IMR-90 (cell line): ENCODE results near the gene SERPINE2. TPM values are rescaled to one million over a fixed set of nuclear protein-coding genes. Genes with fewer than 3 reads are reported as not detected.

Experiments used
- ATAC-seq: fragments of 200-7000 bp; cut with Tn5 transposase; 2 replicates; pipeline ENCODE4 v1.9.1; 2020; ENCODE audit warnings: low read depth, mild to moderate bottlenecking, moderate library complexity
- BruUV-seq: library from RNA; stranded (reverse); fragments of 400-500 nt; replicated peaks from 2 replicates; lab custom pipeline; 2021; lab: Mats Ljungman, UMichigan
- CTCF ChIA-PET: fragments of 300-600 bp; formaldehyde crosslinking; extraction: SDS; loops from one replicate; lab custom pipeline; 2021; ENCODE audit warnings: antibody characterized with exemption; lab: Yijun Ruan, JAX
- POLR2A ChIA-PET: fragments of 300-600 bp; sonication (Branson Sonifier 250); formaldehyde crosslinking; loops from one replicate; lab custom pipeline; 2022; ENCODE audit warnings: antibody characterized with exemption; ENCODE audit not compliant: unreplicated experiment; lab: Charles Lee
- DNase-seq: peaks from one replicate; pipeline ENCODE4 v3.0.0; 2013
- H2AFZ ChIP-seq: replicated peaks from 2 replicates; pipeline ENCODE3; 2013; ENCODE audit warnings: low read length, mild to moderate bottlenecking; ENCODE audit not compliant: poor library complexity
- H2AK5ac ChIP-seq: 2 replicates; pipeline ENCODE4 v1.6.1; 2013; ENCODE audit warnings: low read depth, low read length, inconsistent platforms
- H2AK9ac ChIP-seq: replicated peaks from 2 replicates; pipeline ENCODE3; 2013; ENCODE audit warnings: mild to moderate bottlenecking, low read depth, low read length, moderate library complexity; ENCODE audit not compliant: poor library complexity
- H2BK120ac ChIP-seq: 2 replicates; pipeline ENCODE4 v1.6.1; 2013; ENCODE audit warnings: low read depth, low read length, inconsistent platforms
- H2BK15ac ChIP-seq: 3 replicates; pipeline ENCODE4 v1.6.1; 2013; ENCODE audit warnings: low read depth, low read length, inconsistent platforms
- H2BK20ac ChIP-seq: 2 replicates; pipeline ENCODE4 v1.6.1; 2013; ENCODE audit warnings: low read depth, mild to moderate bottlenecking, inconsistent platforms, low read length, moderate library complexity
- H2BK5ac ChIP-seq: 2 replicates; pipeline ENCODE4 v1.6.1; 2013; ENCODE audit warnings: mild to moderate bottlenecking, low read depth, low read length, inconsistent platforms; ENCODE audit not compliant: poor library complexity, severe bottlenecking
- H3K14ac ChIP-seq: replicated peaks from 2 replicates; pipeline ENCODE4 v1.6.1; 2013; ENCODE audit warnings: low read depth, low read length, inconsistent platforms
- H3K18ac ChIP-seq: 2 replicates; pipeline ENCODE4 v1.6.1; 2013; ENCODE audit warnings: low read depth, low read length, control low read depth
- H3K23ac ChIP-seq: 2 replicates; pipeline ENCODE4 v1.6.1; 2013; ENCODE audit warnings: low read depth, low read length, inconsistent platforms
- H3K27ac ChIP-seq: 2 replicates; pipeline ENCODE4 v1.5.1; 2013; ENCODE audit warnings: mild to moderate bottlenecking, control low read depth, low read length; ENCODE audit not compliant: insufficient read depth
- H3K27me3 ChIP-seq: 2 replicates; pipeline ENCODE4 v1.6.1; 2013; ENCODE audit warnings: low read length; ENCODE audit not compliant: control insufficient read depth, insufficient read depth
- H3K36me3 ChIP-seq: 2 replicates; pipeline ENCODE4 v1.6.1; 2013; ENCODE audit warnings: low read length, mixed read lengths; ENCODE audit not compliant: control insufficient read depth, insufficient read depth
- H3K4ac ChIP-seq: 2 replicates; pipeline ENCODE4 v1.6.1; 2013; ENCODE audit warnings: low read depth, low read length, inconsistent platforms
- H3K4me1 ChIP-seq: 2 replicates; pipeline ENCODE4 v1.6.1; 2013; ENCODE audit warnings: low read length, mixed read lengths; ENCODE audit not compliant: control insufficient read depth, insufficient read depth
- H3K4me2 ChIP-seq: 2 replicates; pipeline ENCODE4 v1.6.1; 2013; ENCODE audit warnings: low read depth, mild to moderate bottlenecking, control low read depth, low read length, moderate library complexity
- H3K4me3 ChIP-seq: 2 replicates; pipeline ENCODE4 v1.5.1; 2013; ENCODE audit warnings: low read depth, mild to moderate bottlenecking, control low read depth, low read length, moderate library complexity; ENCODE audit not compliant: insufficient read depth
- H3K56ac ChIP-seq: 2 replicates; pipeline ENCODE4 v1.6.1; 2013; ENCODE audit warnings: low read length, inconsistent platforms; ENCODE audit not compliant: insufficient read depth; ENCODE audit errors: extremely low read depth
- H3K79me1 ChIP-seq, 2 experiments: 2 replicates each; pipeline ENCODE4 v1.6.1; 2013; ENCODE audit warnings: low read length in 2 of 2, inconsistent platforms in 1 of 2, low read depth in 1 of 2
- H3K9ac ChIP-seq: 2 replicates; pipeline ENCODE4 v1.6.1; 2013; ENCODE audit warnings: low read depth, low read length, control low read depth
- H3K9me1 ChIP-seq: 2 replicates; pipeline ENCODE4 v1.6.1; 2013; ENCODE audit warnings: low read length, inconsistent platforms; ENCODE audit not compliant: insufficient read depth
- H3K9me3 ChIP-seq: 2 replicates; pipeline ENCODE4 v1.6.1; 2013; ENCODE audit warnings: low read length; ENCODE audit not compliant: control insufficient read depth, insufficient read depth
- H4K20me1 ChIP-seq: 2 replicates; pipeline ENCODE4 v1.6.1; 2013; ENCODE audit warnings: low read length, inconsistent platforms; ENCODE audit not compliant: insufficient read depth
- H4K5ac ChIP-seq: 2 replicates; pipeline ENCODE4 v1.6.1; 2013; ENCODE audit warnings: mild to moderate bottlenecking, low read depth, low read length, control low read depth
- H4K8ac ChIP-seq, 2 experiments: 2 replicates each; pipeline ENCODE4 v1.6.1; 2013; ENCODE audit warnings: low read depth in 2 of 2, low read length in 2 of 2, control low read depth in 1 of 2, inconsistent platforms in 1 of 2
- H4K91ac ChIP-seq: 2 replicates; pipeline ENCODE4 v1.6.1; 2013; ENCODE audit warnings: low read depth, low read length, inconsistent platforms; ENCODE audit not compliant: insufficient read depth
- CHD1 ChIP-seq: IDR thresholded peaks from 2 replicates; pipeline ENCODE4 v1.6.1; 2012; ENCODE audit warnings: low read depth, low read length, improper control_type of control experiment
- CTCF ChIP-seq: conservative IDR thresholded peaks from 2 replicates; pipeline ENCODE4 v1.5.1; 2012; ENCODE audit warnings: mild to moderate bottlenecking, low read depth, low read length, improper control_type of control experiment
- ELK1 ChIP-seq: fragments of 150-350 bp; IDR thresholded peaks from 2 replicates; pipeline ENCODE4 v1.6.1; 2016; ENCODE audit warnings: low read depth, mild to moderate bottlenecking, low read length, moderate library complexity, borderline replicate concordance
- FOS ChIP-seq: fragments of 150-350 bp; IDR thresholded peaks from 2 replicates; pipeline ENCODE4 v1.6.1; 2016; ENCODE audit warnings: low read depth, low read length
- MAZ ChIP-seq: IDR thresholded peaks from 2 replicates; pipeline ENCODE4 v1.6.1; 2012; ENCODE audit warnings: low read depth, mild to moderate bottlenecking, low read length, improper control_type of control experiment, moderate library complexity, borderline replicate concordance
- MXI1 ChIP-seq: IDR thresholded peaks from 2 replicates; pipeline ENCODE4 v1.6.1; 2012; ENCODE audit warnings: low read depth, mild to moderate bottlenecking, low read length, moderate library complexity, borderline replicate concordance
- NFE2L2 ChIP-seq: fragments of 150-350 bp; IDR thresholded peaks from 2 replicates; pipeline ENCODE4 v1.6.1; 2016; ENCODE audit warnings: low read depth, mild to moderate bottlenecking, low read length
- POLR2A ChIP-seq: IDR thresholded peaks from 2 replicates; pipeline ENCODE4 v1.6.1; 2012; ENCODE audit warnings: mild to moderate bottlenecking, low read depth, low read length
- RAD21 ChIP-seq: IDR thresholded peaks from 2 replicates; pipeline ENCODE4 v1.6.1; 2012; ENCODE audit warnings: low read length, improper control_type of control experiment
- RCOR1 ChIP-seq: IDR thresholded peaks from 2 replicates; pipeline ENCODE4 v1.6.1; 2012; ENCODE audit warnings: mild to moderate bottlenecking, low read length, improper control_type of control experiment; ENCODE audit not compliant: insufficient replicate concordance
- RFX5 ChIP-seq: IDR thresholded peaks from 2 replicates; pipeline ENCODE4 v1.8.0; 2012; ENCODE audit warnings: low read depth, mild to moderate bottlenecking, low read length, moderate library complexity
- SMC3 ChIP-seq: fragments of 150-350 bp; IDR thresholded peaks from 2 replicates; pipeline ENCODE4 v1.6.1; 2016; ENCODE audit warnings: low read depth, mild to moderate bottlenecking, antibody characterized with exemption, low read length, moderate library complexity
- USF2 ChIP-seq: fragments of 150-350 bp; IDR thresholded peaks from 2 replicates; pipeline ENCODE4 v1.6.1; 2017; ENCODE audit warnings: mild to moderate bottlenecking, antibody characterized with exemption, low read length, low read depth
- WGBS, 2 experiments: methylation state at CpG; one replicate each; pipeline versions ENCODE4 v1.1.5 to v1.1.7; 2013; ENCODE audit warnings: missing lambda C conversion rate in 2 of 2; ENCODE audit not compliant: insufficient read length in 1 of 2; ENCODE audit errors: extremely low coverage in 2 of 2; 5-methylcytosine and 5-hydroxymethylcytosine counted together
- dilution Hi-C: fragments of 300-500 bp; cut with HindIII; formaldehyde crosslinking; loops from one replicate; pipeline ENCODE4 v1.14.3; 2018; ENCODE audit warnings: low sequenced_read_pairs; ENCODE audit not compliant: unreplicated experiment
- in situ Hi-C: fragments of 300-500 bp; cut with MboI; formaldehyde crosslinking; loops from 3 replicates; pipeline ENCODE4 v1.14.3; 2019; ENCODE audit warnings: low sequenced_read_pairs, inconsistent platforms, mixed read lengths
- intact Hi-C: fragments of 100-400 bp; cut with micrococcal nuclease; formaldehyde crosslinking; loops from 2 replicates; pipeline ENCODE4 v1.10.0; 2022
- polyA plus RNA-seq, 3 experiments: library from polyadenylated mRNA; depleted of rRNA; stranded (reverse); fragments of >200 nt; gene quantifications; 2 replicates each; pipeline ENCODE4 v1.2.3, GENCODE V29; 2012; ENCODE audit warnings: low replicate concordance in 1 of 3
- total RNA-seq: library from RNA; depleted of rRNA; stranded (reverse); fragments of >200 nt; gene quantifications from 2 replicates; pipeline ENCODE4 v1.2.3, GENCODE V29; 2012

The SERPINE2 gene
- total and polyA plus RNA-seq, 2 of the 4 experiments (the other 2 are of a cell fraction), result 24.0 to 62.7 TPM

GRCh38 chr2:223944703-223945531 lies 94.2 kb downstream of the SERPINE2 start, which contains the start of gene WDFY1:
Gene WDFY1, minus strand, starts transcription at chr2:223945335. Its CDS starts 51 bp downstream, at chr2:223945284.
- Histone ChIP-seq H3K4me2 (peak within 1 kb of the TSS; percentile 95), H3K4ac (peak within 1 kb of the TSS; percentile 98), H3K23ac (peak within 1 kb of the TSS; percentile 96), H4K8ac (peak within 1 kb of the TSS; percentile 82 to 91; a peak in 3 of 4 replicates), H2BK15ac (0 out of 3 replicates have a peak within 1 kb of the TSS, but pooled peaks have one; percentile 39), H2AFZ (peak within 1 kb of the TSS; percentile 99), H3K36me3 (no peaks in the 10 kb centered on the region), H4K5ac (peak within 1 kb of the TSS; percentile 73), H2BK5ac (peak within 1 kb of the TSS; percentile 97), H3K56ac (peak within 1 kb of the TSS; percentile 56), H3K4me1 (peaks cover 9% of the 10 kb centered on the region), H3K14ac (peak within 1 kb of the TSS; percentile 94), H3K18ac (peak within 1 kb of the TSS; percentile 84; the same call in 1 of the 2 replicates), H3K4me3 (peak within 1 kb of the TSS; percentile 91), H4K20me1 (peaks cover 17% of the 10 kb centered on the region), H2AK5ac (peak within 1 kb of the TSS; percentile 86), H4K91ac (peak within 1 kb of the TSS; percentile 94), H3K9me3 (no peaks in the 10 kb centered on the region), H2BK20ac (no peak within 1 kb of the TSS), H3K27me3 (no peaks in the 10 kb centered on the region), H3K9ac (peak within 1 kb of the TSS; percentile 94), H3K27ac (peak within 1 kb of the TSS; percentile 98), H2AK9ac (peak within 1 kb of the TSS; percentile 98), H3K79me1 (peaks cover 7 to 29% of the 10 kb centered on the region in 2 experiments), H2BK120ac (peak within 1 kb of the TSS; percentile 87), H3K9me1 (peaks cover 11% of the 10 kb centered on the region)
- ATAC-seq (peak; percentile 87), DNase-seq (peak; percentile 86)
- CTCF ChIA-PET, result no interaction called here
- BruUV-seq, result no TSS peak
- POLR2A ChIA-PET, result interaction anchor here (0.6 kb wide), 1 partner anchor 51 kb away, joined by 3 read pairs; no protein-coding TSS in a partner anchor
- intact Hi-C loops, result loop anchor here (10.0 kb wide), 1 partner anchor 250 kb away; no protein-coding TSS in a partner anchor
- in situ Hi-C loops, result no loop called here
- dilution Hi-C loops, result no loop called here
- WGBS, 2 experiments, result 0% methylated on average over 35 of the region's 87 CpGs; no CpG with 5 or more reads in 1 of the 2 experiments
- TF ChIP-seq MAZ (peak; percentile 94), RAD21 (peak; percentile 33), POLR2A (peak; percentile 87), SMC3 (peak; percentile 25), MXI1 (no peak; the same call in 1 of the 2 replicates), RFX5 (no peak), ELK1 (no peak), CHD1 (no peak), RCOR1 (peak; percentile 69), USF2 (peak; percentile 80), CTCF (no peak), NFE2L2 (peak; percentile 42), FOS (no peak)
